ENCODE data around the gene LRRC37A2. TPM values are rescaled to one million over a fixed set of nuclear protein-coding genes. Genes with fewer than 3 reads are reported as not detected.
"Not testable (repeated sequence)": the region's sequence is repeated elsewhere in the genome, so short reads cannot be mapped to it uniquely, and the experiment has no call there.

Gene LRRC37A2
- total RNA-seq, 3 donors from 2014 or later, result 1.7 to 6.0 (median 3.5) TPM

- H3K9me3 Mint-ChIP-seq; H3K27me3 Mint-ChIP-seq (ENCODE audit: low read depth); DNase-seq; H3K4me1 Mint-ChIP-seq (ENCODE audit: low read depth); ATAC-seq; H3K36me3 Mint-ChIP-seq (ENCODE audit: insufficient read depth); H3K4me3 Mint-ChIP-seq: not testable (repeated sequence)
These were observed 59.5 kb downstream of the LRRC37A2 start for GRCh38 chr17:46571796-46572195.

- not testable (repeated sequence) for H3K4me1 Mint-ChIP-seq (ENCODE audit: low read depth); H3K4me3 Mint-ChIP-seq; H3K27me3 Mint-ChIP-seq (ENCODE audit: low read depth); H3K9me3 Mint-ChIP-seq; H3K36me3 Mint-ChIP-seq (ENCODE audit: insufficient read depth)
- peak; percentile 93 to 95 for ATAC-seq
- DNase-seq, result peak; percentile 56
These were observed 67.1 kb downstream of the LRRC37A2 start, which contains the start of gene ARL17A for GRCh38 chr17:46579083-46580075. Gene ARL17A (minus strand): TSS chr17:46579691. CDS start chr17:46576322, 3,369 bp downstream.

- H3K4me3 Mint-ChIP-seq, DNase-seq: not testable (repeated sequence)
These were observed 67.8 kb downstream of the LRRC37A2 start for GRCh38 chr17:46580082-46580481.

GRCh38 chr17:46585444-46585843 lies 73.2 kb downstream of the LRRC37A2 start:
- not testable (repeated sequence) for H3K4me3 Mint-ChIP-seq; H3K9me3 Mint-ChIP-seq; DNase-seq; H3K4me1 Mint-ChIP-seq (ENCODE audit: low read depth); H3K27me3 Mint-ChIP-seq (ENCODE audit: low read depth); ATAC-seq; H3K36me3 Mint-ChIP-seq (ENCODE audit: insufficient read depth)

More at GRCh38 chr17:46580082-46580481, 67.8 kb downstream of the LRRC37A2 start:
- not testable (repeated sequence) for H3K27me3 Mint-ChIP-seq (ENCODE audit: low read depth); H3K9me3 Mint-ChIP-seq; H3K36me3 Mint-ChIP-seq (ENCODE audit: insufficient read depth); ATAC-seq; H3K4me1 Mint-ChIP-seq (ENCODE audit: low read depth)

- H3K27me3 Mint-ChIP-seq (ENCODE audit: low read depth); H3K9me3 Mint-ChIP-seq; H3K4me1 Mint-ChIP-seq (ENCODE audit: low read depth); H3K36me3 Mint-ChIP-seq (ENCODE audit: insufficient read depth); H3K4me3 Mint-ChIP-seq; DNase-seq: not testable (repeated sequence)
- peak; percentile 93 to 95 for ATAC-seq
These were observed 78.2 kb downstream of the LRRC37A2 start, which contains the start of gene NSF for GRCh38 chr17:46590157-46591146. Gene NSF (plus strand): TSS chr17:46590669. CDS start chr17:46590776, 107 bp downstream.

GRCh38 chr17:46591332-46591731 lies 79.1 kb downstream of the LRRC37A2 start:
- not testable (repeated sequence) for H3K9me3 Mint-ChIP-seq; H3K36me3 Mint-ChIP-seq (ENCODE audit: insufficient read depth); H3K27me3 Mint-ChIP-seq (ENCODE audit: low read depth); H3K4me3 Mint-ChIP-seq; DNase-seq; H3K4me1 Mint-ChIP-seq (ENCODE audit: low read depth)
- peak; percentile 17 to 33 for ATAC-seq

- not testable (repeated sequence) for H3K4me3 Mint-ChIP-seq; H3K27me3 Mint-ChIP-seq (ENCODE audit: low read depth); H3K36me3 Mint-ChIP-seq (ENCODE audit: insufficient read depth); H3K9me3 Mint-ChIP-seq; H3K4me1 Mint-ChIP-seq (ENCODE audit: low read depth); DNase-seq
- ATAC-seq, result peak; percentile 81 to 85
These were observed 86.2 kb downstream of the LRRC37A2 start for GRCh38 chr17:46598344-46598931.

GRCh38 chr17:46600767-46601166 lies 88.5 kb downstream of the LRRC37A2 start:
- H3K4me3 Mint-ChIP-seq; DNase-seq; H3K9me3 Mint-ChIP-seq; H3K36me3 Mint-ChIP-seq (ENCODE audit: insufficient read depth); H3K27me3 Mint-ChIP-seq (ENCODE audit: low read depth); H3K4me1 Mint-ChIP-seq (ENCODE audit: low read depth): not testable (repeated sequence)
- ATAC-seq, result peak in 1 of 2 donors; percentile 19

- not testable (repeated sequence) for H3K4me3 Mint-ChIP-seq; H3K36me3 Mint-ChIP-seq (ENCODE audit: insufficient read depth); H3K4me1 Mint-ChIP-seq (ENCODE audit: low read depth); H3K27me3 Mint-ChIP-seq (ENCODE audit: low read depth); H3K9me3 Mint-ChIP-seq; DNase-seq
- peak; percentile 67 to 76 for ATAC-seq
These were observed 90.9 kb downstream of the LRRC37A2 start for GRCh38 chr17:46603125-46603524.

Other genes starting within 250 kb of the LRRC37A2 start
- 1 to 10 TPM in 2 of 3 donors, under 1 TPM in 1; 0.29 to 1.7 (median 1.3) TPM for gene LRRC37A, start 217.3 kb upstream of the LRRC37A2 start, total RNA-seq
- 10 to 100 TPM in 2 of 3 donors, 1 to 10 TPM in 1; 7.9 to 17.2 (median 12.4) TPM for gene ARL17B, start 150.7 kb upstream of the LRRC37A2 start, total RNA-seq
- gene ARL17A, start 67.2 kb downstream of the LRRC37A2 start, total RNA-seq, result 10 to 100 TPM in 1 of 3 donors, 1 to 10 TPM in 2; 3.9 to 11.7 (median 8.5) TPM
- gene NSF, start 78.2 kb downstream of the LRRC37A2 start, total RNA-seq, result 10 to 100 TPM; 24.0 to 28.1 (median 25.2) TPM

Measured in activated T-cell treated with anti-CD3 and anti-CD28 coated beads, Interleukin-2, amount 50 U/mL, for 4 hours (primary cell).